Mesenteric fat pad (tissue), 1 donor: ENCODE measurements around the gene RFC4. TPM values are rescaled to one million over a fixed set of nuclear protein-coding genes. Genes with fewer than 3 reads are reported as not detected.

Experiments
- DNase-seq: peaks from one replicate; pipeline ENCODE4 v3.0.0-alpha.2; 2020; ENCODE audit warnings: low spot score
- total RNA-seq: library from RNA; stranded (reverse); fragmentation: NEBNext Ultra II Directional; extraction: Animal tissue kit (Norgen Biotek cat#: 25700); gene quantifications from one replicate; pipeline ENCODE4 v1.2.1, GENCODE V29; 2021
- donor health status: DM: yes; HTN: yes; CAD: no.

The RFC4 gene
- total RNA-seq, 1 donor from 2014 or later, result 6.4 TPM

GRCh38 chr3:186787642-186788481, 18.4 kb downstream of the RFC4 start:
- no peak for DNase-seq

GRCh38 chr3:186786922-186787321, 19.4 kb downstream of the RFC4 start:
- DNase-seq, result no peak

DNA sequence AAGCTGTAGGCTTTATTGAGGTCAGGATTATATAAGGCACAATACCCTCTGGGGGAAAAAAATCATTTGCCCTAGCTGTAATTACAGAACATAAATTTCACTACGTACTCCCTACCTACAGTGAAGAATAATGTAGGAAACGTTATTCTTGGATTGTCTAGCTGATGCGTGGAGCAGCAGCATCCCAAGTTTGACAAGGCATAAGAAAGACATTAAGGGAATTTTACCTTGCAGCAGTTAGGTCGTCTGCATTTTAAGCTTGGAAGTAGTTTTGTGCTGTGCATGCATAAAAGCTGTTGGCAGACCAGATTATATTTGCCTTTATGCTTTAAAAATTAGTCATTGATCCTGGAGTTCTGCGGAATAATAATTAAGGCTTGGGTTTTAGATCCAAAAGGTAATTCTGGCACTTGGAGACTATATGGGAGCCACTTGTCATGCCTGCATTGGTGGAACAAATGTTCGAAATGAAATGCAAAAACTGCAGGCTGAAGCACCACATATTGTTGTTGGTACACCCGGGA, 20.7 kb downstream of the RFC4 start:
- DNase-seq, result no peak

GRCh38 chr3:186784820-186785494, 21.3 kb downstream of the RFC4 start:
- no peak for DNase-seq

- peak; percentile 94 for DNase-seq
Observed at GRCh38 chr3:186783731-186784515, 22.4 kb downstream of the RFC4 start.

DNA sequence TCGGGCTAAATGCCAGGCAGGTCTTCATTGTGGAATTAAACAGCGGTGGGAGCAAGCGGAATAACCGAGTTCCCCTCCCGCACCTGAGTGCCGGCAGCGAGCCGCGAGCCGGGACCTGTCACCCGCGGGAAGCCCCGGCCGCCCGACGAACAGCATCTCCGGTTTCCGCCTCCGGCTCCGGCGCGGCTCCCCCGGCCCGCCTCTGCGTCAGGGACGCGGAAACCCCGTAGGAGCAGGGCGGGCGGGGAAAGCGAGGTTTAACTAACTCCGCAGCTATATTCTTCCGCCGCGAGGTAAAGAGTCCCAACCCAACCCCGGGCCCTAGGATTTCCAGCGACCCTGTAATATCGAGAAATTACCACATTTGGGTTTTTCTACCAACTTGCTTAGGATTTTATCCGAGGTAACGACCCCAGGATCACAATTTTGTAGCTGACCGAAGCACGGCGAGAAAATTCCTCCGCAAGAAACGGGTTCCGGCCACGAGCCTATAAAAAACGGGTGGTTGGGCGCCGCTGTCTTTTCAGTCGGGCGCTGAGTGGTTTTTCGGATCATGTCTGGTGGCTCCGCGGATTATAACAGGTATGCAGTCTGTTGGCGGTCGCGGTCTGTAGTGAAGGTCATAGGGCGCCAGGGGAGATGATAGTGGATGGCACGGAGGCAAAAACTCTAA, 23.1 kb downstream of the RFC4 start, which contains the start of gene EIF4A2:
Gene EIF4A2 (plus strand): TSS at position 520 of the 673 bp plus-strand sequence. CDS start 34 bp downstream, at position 554.
- peak; percentile 96 for DNase-seq

- no peak for DNase-seq
Observed at GRCh38 chr3:186782542-186783057, 23.7 kb downstream of the RFC4 start.

GRCh38 chr3:186779204-186779603, 27.1 kb downstream of the RFC4 start:
- DNase-seq, result no peak

DNA sequence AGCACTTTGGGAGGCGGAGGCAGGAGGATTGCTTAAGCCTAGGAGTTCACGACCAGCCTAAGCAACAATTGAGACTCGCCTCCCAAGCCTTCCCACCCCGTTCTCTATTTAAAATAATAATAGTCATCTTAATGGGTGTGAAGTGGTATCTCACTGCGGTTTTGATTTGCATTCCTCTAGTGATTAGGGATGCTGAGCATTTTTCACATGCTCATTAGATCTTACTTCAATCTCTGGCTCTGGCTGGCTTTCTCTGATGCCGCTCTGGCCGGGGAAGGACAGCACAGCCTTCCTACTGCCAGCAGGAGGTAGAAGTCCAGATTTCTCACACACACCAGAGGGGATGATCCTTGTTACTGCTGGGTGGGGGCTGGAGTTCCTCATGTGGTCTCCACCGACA, 30.3 kb downstream of the RFC4 start:
- no peak for DNase-seq

DNA sequence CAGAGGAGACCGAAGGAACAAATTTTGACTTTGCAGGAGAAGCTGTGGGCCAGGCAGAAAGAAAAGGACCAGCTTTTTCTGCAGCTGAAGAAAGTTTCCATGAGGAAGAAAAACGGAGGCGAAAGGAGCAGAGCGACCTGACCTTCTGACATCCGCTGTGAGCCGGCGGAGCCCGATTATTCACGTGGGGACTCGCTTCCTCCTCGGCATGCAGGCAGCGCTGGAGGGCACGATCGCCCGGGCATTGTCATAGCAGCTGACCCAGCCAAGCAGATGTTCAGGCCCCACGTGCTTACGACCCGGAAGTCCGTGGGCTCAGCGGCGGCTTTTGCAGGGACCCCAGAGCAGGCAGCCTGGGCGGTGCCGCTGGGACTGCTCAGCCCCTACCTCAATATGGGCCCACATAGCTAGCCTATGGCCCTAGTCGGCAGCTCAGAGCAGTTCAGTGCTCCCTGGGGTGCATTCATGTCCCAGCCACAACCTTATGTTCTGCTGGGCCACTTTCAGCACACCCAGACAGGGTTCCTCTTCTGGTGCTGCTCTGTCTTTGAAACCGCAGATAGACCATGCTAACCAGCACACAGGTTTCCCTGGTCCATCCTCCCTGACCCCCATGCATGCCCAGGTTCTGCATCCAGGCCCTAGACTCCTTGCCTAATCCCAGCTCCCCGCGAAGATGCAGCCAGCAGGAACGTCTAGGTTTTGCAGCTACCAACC, 33.4 kb downstream of the RFC4 start:
- peak; percentile 91 for DNase-seq

- no peak for DNase-seq
Observed at GRCh38 chr3:186772281-186772694, 34.0 kb downstream of the RFC4 start.

DNA sequence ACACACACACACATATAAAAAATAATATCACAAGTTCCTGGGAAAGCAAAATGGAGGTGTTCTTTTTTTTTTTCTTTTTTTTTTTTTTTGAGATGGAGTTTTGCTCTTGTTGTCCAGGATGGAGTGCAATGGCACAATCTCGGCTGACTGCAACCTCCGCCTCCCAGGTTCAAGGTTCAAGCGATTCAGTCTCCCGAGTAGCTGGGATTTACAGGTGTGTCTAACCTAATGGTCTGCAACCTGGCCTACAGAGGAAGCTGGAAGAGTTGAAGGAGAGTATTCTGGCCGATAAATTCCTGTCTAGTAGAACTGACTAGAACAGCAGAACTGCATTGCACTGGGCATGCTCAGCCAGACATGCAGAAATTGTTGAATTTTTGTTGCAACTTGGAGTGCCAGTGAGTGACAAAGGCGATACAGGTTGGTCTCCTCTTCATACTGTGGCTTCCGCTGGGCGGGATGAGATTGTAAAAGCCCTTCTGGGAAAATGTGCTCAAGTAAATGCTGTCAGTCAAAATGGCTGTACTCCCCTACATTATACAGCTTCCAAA, 45.3 kb downstream of the RFC4 start:
- no peak for DNase-seq

DNA sequence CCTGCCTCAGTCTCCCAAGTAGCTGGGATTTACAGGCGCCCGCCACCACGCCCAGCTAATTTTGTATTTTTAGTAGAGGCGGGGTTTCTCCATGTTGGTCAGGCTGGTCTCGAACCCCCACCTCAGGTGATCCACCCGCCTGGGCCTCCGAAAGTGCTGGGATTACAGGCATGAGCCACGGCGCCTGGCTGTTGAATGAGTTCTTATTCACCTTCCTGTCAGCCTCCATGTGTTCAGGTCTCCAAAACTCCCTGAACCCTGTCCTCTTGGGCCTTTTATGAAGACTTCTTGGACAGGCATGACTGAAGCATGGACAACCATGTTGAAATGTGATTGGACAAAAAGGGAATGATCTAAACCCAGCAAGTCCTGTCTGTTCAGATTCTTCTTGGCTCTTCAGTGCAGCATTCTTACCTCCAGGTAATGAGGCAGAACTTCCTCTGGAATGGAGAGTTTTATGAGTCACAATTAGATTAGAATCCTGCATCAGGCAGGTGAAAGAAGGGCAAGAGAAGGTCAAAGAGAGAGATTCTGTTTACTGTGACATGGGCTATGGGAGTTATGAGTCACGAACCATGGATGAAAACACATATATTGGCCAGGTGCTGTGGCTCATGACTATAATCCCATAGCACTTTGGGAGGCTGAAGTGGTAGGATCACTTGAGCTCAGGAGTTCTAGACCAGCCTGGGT, 46.0 kb downstream of the RFC4 start:
- no peak for DNase-seq

GRCh38 chr3:186759231-186759930, 46.9 kb downstream of the RFC4 start:
- no peak for DNase-seq

- no peak for DNase-seq
Observed at GRCh38 chr3:186757686-186758220, 48.5 kb downstream of the RFC4 start.

GRCh38 chr3:186757214-186757613, 49.1 kb downstream of the RFC4 start:
- no peak for DNase-seq

- DNase-seq, result no peak
Observed at GRCh38 chr3:186754871-186755270, 51.4 kb downstream of the RFC4 start.

- no peak for DNase-seq
Observed at GRCh38 chr3:186754006-186754405, 52.3 kb downstream of the RFC4 start.
